Astrocyte (in vitro differentiated cells and primary cell): ENCODE data around the gene BTLA.
"Not testable (repeated sequence)": the region's sequence is repeated elsewhere in the genome, so short reads cannot be mapped to it uniquely, and the experiment has no call there.

Experiments
- EZH2 ChIP-seq: IDR thresholded peaks from 2 replicates; pipeline ENCODE4 v1.6.1; 2012; ENCODE audit warnings: mild to moderate bottlenecking, low read length, inconsistent platforms; ENCODE audit not compliant: insufficient read depth
- TF ChIP-seq, protein P1 (sequence below): IDR thresholded peaks from 2 replicates; pipeline ENCODE4 v1.5.1; 2011; ENCODE audit warnings: low read depth, mild to moderate bottlenecking, inconsistent platforms, low read length, moderate library complexity; ENCODE audit not compliant: insufficient read depth

DNA sequence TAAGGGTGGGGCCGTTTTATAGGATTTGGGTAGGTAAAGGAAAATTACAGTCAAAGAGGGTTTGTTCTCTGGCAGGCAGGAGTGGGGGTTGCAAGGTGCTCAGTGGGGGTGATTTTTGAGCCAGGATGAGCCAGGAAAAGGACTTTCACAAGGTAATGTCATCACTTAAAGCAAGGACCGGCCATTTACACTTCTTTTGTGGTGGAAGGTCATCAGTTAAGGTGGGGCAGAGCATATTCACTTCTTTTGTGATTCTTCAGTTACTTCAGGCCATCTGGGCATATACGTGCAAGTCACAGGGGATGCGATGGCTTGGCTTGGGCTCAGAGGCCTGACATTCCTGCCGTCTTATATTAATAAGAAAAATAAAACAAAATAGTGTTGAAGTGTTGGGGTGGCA lies 80.7 kb downstream of the BTLA start:
- TF ChIP-seq, protein P1, sequence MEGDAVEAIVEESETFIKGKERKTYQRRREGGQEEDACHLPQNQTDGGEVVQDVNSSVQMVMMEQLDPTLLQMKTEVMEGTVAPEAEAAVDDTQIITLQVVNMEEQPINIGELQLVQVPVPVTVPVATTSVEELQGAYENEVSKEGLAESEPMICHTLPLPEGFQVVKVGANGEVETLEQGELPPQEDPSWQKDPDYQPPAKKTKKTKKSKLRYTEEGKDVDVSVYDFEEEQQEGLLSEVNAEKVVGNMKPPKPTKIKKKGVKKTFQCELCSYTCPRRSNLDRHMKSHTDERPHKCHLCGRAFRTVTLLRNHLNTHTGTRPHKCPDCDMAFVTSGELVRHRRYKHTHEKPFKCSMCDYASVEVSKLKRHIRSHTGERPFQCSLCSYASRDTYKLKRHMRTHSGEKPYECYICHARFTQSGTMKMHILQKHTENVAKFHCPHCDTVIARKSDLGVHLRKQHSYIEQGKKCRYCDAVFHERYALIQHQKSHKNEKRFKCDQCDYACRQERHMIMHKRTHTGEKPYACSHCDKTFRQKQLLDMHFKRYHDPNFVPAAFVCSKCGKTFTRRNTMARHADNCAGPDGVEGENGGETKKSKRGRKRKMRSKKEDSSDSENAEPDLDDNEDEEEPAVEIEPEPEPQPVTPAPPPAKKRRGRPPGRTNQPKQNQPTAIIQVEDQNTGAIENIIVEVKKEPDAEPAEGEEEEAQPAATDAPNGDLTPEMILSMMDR, result not testable (repeated sequence)
- TF ChIP-seq EZH2, result not testable (repeated sequence)
